HK-2 (cell line): Measurements from ENCODE around the gene DCLK1.
"Not testable (repeated sequence)": the region's sequence is repeated elsewhere in the genome, so short reads cannot be mapped to it uniquely, and the experiment has no call there.

Experiments used
- DNase-seq: peaks from one replicate; pipeline ENCODE4 v3.0.0-alpha.2; 2018; ENCODE audit not compliant: unreplicated experiment

DCLK1 gene

DNA sequence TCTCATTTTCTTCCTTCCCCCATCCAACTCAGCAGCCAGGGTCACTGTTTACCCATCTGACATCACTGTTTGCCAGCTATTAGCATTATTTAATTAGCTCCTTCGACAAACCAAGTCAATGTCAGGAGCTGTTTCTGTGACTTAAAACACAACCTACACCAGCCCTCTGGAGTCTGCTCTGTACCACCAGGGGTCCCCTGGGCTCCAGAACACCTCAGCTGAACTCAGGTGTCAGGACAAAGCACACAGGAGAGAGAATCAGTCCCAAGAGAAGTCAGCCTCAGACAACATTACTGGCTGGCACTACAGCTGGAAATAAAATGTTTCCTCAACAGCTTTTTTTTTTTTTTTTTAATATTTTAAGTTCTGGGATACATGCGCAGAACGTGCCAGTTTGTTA lies 45.1 kb downstream of the DCLK1 start:
- no peak for DNase-seq

DNA sequence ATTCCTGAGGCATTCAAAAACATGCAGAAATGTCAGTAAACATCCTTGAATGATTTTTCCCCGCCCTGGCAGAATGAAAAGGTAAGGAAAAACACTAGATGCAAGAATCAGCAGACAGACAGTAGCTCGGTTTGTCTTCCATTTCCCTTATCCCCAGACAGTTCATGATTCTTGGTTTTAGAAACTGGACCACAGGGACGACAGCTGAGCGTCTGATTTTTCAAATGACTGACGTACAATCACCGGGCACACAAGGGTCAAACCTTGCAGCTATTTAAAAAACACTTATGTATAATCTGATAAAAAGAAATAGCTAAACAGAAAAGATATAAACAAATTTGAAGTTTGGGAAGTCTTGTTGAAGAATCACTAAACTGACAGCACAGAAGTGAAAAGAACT lies 47.1 kb downstream of the DCLK1 start:
- DNase-seq: no peak

DNA sequence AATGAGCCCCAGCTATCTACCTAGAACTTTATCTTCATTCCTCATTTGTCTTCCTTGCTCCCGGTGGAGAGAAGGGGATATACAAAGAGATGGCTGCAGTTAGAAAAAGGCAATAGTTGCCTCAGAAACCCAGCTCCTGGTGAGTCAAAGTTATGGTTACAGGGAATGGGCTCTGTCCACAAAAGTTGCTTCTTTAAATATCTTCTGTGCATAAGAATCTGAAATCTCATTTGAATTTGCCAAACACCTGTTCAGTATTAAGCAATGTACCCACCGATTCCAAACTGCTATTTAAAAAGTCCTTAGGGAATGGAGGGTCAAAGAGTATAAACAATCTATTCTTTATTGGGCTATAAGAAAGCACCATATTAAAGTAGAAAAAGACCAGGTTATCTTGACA lies 48.4 kb downstream of the DCLK1 start:
- DNase-seq: no peak

DNA sequence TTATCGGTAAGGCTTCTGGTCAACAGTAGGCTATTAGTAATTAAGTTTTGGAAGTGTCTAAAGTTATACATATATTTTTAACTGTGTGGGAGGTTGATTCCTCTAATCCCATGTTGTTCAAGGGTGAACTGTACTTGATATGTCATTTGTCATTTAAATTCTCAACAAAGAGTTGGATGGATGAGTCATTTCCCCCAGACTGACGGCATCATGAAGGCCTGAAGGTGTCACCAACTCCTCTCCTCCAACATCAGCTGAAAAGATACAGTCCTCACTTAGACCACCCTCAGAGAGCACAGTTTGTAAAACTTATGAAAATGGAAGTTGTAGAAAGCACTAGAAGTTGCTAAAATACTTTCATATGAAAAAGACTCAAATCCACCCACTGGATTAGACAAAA lies 48.8 kb downstream of the DCLK1 start:
- no peak for DNase-seq

DNA sequence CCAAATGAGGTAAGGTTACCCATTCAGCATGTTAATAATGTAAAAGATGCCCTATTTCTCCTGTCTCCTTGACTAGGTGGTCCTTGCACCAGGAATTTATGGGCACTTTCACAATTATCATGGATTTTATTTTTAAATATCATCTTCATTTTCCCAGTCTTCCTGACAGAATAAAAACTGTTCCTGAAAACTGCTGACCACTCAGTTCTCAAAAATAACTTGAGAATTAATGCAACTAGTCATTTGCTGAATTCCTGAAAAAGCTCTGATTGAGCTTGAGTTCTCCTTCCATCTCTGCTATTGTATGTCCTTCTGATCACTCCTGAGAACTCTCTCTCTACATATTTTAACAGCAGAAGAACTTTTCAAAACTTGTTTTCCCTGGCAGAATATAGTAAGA lies 55.0 kb downstream of the DCLK1 start:
- no peak for DNase-seq

DNA sequence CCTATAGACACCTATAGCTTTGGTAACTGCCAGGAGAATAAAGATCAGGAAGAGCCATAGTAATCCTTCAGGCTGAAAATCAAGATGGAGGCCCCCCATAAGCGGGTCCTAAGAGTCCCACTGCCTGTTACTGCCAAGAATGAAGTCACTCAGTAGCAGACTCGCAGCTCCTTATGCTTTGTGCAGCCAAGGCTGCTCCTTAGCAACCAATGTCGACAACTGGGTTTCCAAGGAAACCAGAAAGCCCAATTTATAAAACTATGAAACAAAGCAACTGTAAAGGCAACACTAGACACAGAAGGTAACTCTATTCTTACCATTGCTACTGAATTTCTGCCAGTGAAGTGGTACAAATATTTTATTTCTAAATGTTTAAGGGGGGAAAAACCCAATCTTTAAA lies 56.5 kb downstream of the DCLK1 start:
- no peak for DNase-seq

DNA sequence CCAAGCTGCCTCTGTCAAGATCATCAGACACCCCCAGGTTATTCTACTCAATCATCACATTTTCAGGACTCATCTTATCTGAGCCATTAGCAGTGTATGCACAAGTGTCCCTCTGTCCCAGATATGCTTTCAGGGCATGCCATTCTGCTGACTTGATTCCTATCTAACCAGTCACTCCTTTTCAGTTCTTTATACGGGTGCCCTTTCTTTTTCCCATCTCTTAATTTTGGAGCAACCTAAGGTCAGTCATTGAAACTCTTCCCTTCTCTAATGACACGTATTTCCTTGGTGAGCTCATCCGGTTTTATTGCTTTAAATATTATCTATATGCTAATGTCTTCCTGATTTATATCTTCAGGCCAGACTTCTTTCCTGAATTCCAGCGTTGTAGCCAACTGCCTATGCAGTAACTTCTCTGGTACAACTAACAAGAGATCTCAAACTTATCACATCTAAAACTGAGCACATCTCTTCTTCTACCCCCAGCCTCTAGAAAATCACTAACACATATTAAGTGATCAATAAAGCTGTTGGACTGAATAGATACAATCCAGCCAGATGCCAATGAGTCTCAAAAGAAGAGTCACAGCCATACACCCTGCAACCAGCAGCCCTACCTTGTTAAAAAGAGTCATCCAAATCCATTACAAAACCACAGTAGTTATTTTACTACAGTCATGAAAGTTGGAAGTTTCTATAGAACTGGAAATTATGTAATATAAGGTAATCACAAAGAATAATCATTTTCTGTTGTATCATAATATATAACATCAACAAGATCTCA lies 58.8 kb downstream of the DCLK1 start:
- DNase-seq: no peak

DNA sequence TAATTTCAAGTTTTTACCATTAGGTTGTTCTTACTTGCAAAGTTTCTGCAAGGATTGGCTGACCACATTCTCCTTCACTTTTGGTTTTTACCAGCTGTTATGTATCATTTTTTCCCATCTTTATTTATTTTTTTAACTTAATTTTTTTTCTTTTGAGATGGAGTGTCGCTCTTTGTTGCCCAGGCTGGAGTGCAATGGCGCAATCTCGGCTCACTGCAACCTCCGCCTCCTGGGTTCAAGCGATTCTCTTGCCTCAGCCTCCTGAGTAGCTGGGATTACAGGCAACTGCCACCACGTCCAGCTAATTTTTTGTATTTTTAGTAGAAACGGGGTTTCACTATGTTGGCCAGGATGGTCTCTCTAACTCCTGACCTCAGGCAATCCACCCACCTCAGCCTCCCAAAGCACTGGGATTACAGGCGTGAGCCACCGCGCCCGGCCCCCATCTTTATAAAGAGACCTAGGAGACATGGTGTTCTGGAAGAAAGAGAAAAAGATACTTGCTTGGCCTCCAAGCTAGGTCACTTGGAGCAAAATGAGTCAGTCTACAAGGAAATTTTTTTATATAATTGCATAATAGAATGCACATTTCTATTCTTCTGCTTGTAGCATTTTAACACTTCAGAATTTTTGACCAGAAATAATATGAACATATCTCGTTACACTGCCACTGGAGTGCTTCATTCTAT lies 60.5 kb downstream of the DCLK1 start:
- not testable (repeated sequence) for DNase-seq

DNA sequence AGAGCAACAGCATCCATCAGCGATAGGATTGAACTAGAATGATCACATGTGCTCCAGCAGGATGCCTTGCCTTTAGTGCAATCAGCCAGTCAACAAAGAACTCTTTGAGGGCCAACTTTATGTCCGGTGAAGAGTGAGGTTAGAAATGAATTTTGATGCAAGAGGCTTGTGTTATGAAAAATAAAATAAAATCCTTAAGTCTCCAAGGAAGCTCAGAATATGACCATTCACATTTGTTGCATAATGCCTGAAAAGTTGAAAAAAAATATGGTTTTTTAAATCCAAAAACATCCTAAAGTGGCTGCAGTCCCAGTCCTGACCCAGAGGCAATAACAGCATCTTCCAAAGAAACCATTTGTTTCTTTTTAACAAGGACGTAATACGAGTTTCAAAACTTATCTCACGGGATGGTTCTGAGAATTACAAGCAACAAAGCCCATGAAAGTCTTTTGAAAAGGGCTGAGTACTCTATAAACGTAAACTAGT lies 61.3 kb downstream of the DCLK1 start:
- no peak for DNase-seq

DNA sequence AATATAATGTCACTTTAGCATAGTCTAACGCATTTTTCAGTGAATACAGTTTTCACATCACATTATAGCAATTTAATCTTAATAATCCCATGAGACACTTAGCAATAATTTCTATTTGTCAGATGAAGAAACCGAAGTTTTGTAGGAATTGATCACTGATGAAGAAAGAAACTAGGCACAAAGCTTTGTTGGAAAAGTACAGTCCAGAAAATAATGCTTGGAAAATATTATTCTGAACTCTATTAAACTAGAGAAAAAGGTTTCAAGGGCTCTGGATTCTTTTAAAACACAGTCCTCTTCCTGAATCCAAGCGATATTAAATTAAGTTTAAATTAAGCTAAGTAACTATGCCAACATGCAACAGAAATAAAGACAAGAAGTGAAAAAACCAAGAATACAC lies 62.2 kb downstream of the DCLK1 start:
- DNase-seq: no peak

DNA sequence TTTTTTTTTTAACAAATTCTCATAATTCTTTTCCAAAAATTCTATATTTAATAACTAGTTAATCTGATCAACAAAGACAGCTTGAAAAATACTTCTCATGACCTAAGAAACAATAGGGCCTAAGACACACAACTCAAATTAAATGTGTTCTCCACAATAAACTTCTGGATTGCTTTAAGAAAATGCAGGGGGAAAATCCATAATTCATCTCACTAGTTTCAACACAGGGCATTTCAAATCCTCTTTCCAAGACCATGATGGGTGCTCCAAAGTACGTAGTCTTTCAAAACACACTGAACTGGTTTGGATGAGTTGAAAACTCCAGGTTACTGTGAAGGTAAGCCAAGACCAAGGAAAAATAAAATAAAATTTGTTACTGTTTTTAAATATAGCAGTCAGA lies 62.6 kb downstream of the DCLK1 start:
- no peak for DNase-seq

DNA sequence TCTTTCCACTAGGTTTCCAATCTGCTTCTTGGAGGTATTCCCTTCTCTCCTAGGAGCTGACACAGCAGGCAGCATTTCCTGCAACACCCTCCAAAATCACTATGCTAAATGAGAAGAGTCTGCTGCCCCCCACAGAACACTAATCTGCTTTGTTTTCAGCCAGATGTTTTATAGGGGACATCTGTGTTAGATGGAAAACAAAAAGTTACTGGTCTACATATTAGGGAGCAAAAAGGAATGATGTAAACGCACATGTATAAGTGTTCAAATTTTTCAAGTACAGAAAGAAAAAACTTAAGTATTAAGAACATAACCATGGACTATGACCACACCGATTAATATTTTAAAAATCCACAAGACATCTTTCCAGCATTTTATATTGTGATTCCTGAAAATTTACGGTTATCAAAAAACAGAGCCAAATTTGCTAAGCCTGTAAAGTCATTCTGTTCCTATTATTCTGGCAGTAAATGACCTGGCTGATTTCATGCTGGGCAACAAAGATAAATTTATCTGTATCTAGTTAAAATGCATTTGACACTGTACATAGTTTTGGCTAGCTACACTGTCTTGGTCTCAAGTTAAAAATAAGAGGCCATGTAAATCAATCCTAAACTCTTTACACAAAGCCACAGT lies 63.3 kb downstream of the DCLK1 start:
- DNase-seq: no peak

DNA sequence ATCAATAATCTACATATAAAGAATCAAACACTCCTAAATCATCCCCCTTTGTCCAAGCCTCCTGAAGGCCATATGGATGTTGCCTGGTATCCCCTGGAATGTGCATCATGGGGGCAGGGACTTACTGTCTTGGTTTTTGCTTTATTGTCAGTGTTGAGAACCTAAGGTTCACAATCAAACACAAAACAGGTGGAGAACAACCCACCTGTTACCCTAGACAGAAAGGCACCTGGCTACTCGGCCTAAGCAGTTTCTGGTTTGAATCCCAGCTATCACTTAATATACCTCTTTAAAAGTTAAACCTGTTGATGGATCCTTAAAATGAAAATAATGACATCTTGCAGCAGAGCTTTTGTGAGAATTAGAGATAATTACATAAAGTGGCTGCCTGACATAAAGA lies 68.9 kb downstream of the DCLK1 start:
- DNase-seq: no peak

DNA sequence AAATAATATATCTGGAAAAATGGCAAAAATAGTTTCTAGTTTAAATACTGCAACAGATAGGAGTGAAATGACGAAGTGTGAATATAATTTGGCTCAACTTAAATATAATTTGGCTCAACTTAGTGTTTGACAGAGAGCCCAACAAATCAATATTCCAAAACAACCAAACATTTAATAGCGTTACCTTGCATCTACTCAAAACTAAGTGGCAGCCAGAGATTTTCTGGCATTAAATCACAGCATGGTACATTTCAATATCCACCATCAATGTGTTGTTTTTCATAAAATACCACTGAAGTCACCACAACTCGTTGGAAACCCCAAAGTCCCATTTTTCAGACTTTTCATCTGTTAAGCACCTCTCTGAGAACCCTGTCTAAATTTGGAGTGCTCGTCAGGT lies 69.6 kb downstream of the DCLK1 start:
- no peak for DNase-seq

DNA sequence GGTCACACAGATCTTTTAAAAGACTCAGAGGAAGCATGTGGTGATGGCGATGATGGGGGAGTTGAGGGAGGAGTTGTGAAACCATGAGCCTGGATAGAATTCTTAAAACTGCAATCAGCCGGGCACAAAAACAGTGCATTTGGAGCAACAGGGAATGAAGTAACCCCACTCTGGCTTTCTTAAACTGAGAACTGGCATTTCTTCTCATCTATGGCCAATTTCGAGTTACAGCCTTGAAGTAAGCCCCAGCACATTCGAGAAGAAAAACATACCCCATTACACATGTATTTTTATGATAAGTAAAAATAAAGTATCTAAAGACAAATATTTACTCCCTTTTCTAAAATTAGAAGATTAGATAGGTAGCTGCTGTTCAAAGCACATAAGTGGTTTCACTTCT lies 70.1 kb downstream of the DCLK1 start:
- DNase-seq: no peak

DNA sequence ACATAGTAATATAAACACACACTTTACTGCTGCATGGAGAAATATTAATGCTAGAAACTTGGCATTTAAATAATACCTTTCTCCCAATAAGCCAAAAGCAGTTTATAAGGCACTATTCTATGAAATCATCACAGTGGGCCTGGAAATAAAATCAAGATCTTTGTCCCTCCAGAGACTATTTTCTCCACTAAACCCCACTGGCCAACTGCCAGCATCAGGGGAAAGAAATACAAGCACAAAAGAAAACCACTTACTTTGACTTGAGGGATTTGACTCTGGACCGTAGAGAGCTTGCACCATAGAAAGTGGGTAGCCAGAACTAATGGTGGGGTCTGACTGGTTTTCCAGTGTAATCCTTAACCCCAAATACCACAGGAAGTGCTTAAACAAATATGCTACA lies 71.9 kb downstream of the DCLK1 start:
- no peak for DNase-seq

DNA sequence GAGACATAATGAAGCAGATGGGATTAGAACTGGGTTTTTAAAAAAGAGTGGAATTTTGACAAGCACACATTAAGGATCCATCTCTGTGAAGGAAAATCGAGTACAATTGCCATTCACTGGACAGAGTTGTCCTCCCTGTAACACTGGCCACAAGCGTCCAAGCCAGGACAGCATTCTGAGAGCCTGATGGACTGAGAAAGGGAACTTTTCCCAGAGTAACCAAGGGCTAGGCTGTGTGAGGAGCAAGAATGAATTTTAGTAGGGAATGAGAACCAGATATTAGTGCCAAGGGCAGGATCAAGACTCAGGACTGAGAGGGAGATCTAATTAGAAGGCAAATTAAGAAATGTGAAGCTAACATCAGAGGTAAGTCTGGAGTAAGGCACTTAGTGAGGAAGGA lies 73.1 kb downstream of the DCLK1 start:
- no peak for DNase-seq

DNA sequence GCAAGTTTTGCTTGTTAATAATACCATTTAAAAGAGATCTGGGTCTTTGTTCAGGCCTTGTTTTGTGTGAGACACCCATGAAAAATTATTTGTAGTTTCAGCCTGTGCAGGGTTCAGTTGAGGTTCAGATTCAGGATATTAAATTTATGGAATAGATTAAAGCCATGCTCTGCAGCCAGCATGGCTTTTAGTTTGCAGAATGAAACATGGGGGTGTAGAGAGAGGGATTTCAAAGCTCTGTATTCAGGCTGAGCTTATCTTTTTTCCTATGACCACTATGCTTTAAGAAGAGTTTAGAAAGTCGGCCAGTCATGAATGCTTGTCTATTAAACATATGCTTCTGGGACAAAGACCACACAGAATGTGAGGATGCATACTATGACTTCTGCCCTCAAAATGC lies 73.6 kb downstream of the DCLK1 start:
- DNase-seq: no peak

DNA sequence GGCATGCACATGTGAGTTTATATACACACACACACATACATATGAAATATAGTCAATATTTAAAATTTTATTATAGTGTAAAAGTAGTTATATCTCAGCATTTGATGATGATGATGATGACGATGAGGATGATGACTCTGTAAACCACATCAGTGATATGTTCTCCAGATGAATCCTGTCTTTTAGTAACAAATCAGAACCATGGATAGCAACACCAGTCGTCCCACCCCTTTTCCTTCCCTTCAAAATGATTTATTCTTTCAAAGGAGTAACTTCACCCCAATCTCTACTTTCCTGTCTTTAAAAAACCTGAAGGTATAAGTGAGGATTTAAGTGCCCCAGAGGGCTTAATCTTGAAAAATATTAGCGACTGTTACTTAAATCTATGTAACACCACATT lies 74.1 kb downstream of the DCLK1 start:
- no peak for DNase-seq

DNA sequence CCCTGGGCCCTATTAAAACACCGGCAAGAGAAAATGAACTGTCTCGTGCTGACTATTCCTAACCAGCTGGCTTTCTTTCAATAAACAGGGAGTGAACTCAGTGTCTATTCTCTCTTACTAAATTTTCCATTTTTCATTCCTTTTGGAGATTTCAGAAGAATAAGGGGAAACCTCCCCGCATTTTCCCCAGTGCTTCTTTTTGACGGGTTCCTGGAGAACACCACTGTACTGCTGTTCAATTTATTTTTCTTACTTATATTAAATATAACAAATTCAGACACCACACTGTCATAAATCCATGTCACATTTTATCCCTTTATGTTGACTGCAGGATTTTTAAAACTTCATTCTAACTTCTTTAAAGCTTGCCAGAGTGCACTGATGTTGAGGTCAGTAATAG lies 75.8 kb downstream of the DCLK1 start:
- no peak for DNase-seq

DNA sequence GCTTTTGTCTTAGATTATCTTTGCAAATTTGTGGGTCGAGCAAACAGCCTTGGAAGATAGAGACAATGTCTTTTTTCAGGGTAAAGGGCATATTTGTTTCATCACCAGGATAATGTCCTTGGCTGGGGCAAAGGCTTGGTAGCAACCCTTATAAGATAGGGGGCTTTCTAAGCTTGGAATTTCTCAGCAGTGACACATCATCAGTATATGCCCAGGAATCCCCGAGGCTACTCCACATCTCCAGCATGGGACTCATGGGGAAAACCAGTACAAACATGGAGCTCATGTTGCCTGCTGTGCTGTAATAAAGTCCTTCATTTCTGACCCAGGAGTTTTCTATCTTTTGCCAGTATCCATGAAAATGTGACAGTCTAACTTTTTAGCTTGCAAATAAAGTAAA lies 77.1 kb downstream of the DCLK1 start:
- no peak for DNase-seq

DNA sequence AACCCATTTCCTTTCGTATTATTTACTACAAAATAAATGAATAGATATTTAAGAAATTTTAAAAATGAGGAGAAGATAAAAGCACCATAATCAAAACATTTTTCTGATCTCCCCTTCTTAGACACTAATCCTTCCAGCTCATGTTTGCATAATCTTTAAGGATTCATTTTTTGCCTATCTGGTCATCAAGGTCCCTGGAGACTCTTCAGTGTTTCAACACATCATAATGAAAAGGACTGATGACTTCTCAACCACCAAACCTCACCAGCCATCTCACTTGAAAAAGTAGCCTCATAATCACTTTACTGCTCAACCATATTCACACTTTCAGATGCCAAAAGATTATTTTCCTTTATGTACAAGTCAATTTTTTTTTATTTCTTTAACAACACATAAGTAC lies 80.1 kb downstream of the DCLK1 start:
- no peak for DNase-seq

DNA sequence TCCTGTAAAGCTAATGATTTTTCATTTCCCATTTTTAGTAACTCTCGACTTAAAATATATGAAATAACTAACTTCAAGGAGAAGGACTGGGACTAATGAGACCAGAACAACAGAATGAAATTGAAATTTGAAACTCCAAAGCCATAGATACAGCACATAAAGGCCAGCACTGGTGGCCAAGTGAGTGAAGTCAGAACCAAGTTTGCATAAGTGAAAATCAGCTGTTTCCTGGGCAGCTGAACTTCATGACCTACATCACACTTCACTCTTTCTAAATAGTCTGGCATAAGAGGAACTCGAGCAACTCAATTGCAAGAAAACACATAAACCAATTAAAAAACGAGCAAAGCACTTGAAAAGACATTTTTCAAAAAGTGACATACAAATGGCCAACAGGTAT lies 84.5 kb downstream of the DCLK1 start:
- DNase-seq: no peak
